Skin epidermis (tissue), 12 donors: ENCODE results near the gene COASY.
A peak's percentile ranks its signal among the peaks of the same experiment; 100 is the strongest.
"Not testable (repeated sequence)": the region's sequence is repeated elsewhere in the genome, so short reads cannot be mapped to it uniquely, and the experiment has no call there.

Experiments
- H3K27ac ChIP-seq, 21 experiments: fragments of 200-600 bp; sonication (generic) in 11 of 21; one replicate each; pipeline ENCODE4 v1.5.0; 2020; ENCODE audit warnings: mild to moderate bottlenecking in 3 of 21, inconsistent platforms in 2 of 21, moderate library complexity in 2 of 21
- H3K4me3 ChIP-seq, 7 experiments: fragments of 200-600 bp; sonication (generic) in 2 of 7; one replicate each; pipeline ENCODE4 v1.5.0; 2020; ENCODE audit warnings: inconsistent platforms in 2 of 7, mild to moderate bottlenecking in 2 of 7, moderate library complexity in 1 of 7

COASY gene

DNA sequence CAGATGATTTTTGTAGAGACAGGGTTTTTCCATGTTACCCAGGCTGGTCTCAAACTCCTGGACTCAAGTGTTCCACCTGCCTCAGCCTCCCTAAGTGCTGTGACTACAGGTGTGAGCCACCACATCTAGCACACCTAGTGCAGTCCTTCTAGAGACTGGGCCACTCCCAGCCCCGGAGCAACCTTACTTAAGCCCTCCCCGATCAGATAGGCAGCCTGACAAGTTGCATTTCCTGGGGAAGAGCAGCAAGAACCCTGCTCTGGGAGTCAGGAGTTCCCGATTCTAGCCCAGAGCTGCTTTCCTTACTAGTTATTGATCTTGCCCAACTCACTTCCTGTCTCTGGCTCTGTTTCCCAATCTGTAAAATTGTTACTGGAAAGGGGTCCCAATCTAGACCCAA lies 32.9 kb upstream of the COASY start:
- Histone ChIP-seq H3K27ac (peak overlapping the region in 1 of 21 experiments; percentile 51), H3K4me3 (no peak overlapping the region)

DNA sequence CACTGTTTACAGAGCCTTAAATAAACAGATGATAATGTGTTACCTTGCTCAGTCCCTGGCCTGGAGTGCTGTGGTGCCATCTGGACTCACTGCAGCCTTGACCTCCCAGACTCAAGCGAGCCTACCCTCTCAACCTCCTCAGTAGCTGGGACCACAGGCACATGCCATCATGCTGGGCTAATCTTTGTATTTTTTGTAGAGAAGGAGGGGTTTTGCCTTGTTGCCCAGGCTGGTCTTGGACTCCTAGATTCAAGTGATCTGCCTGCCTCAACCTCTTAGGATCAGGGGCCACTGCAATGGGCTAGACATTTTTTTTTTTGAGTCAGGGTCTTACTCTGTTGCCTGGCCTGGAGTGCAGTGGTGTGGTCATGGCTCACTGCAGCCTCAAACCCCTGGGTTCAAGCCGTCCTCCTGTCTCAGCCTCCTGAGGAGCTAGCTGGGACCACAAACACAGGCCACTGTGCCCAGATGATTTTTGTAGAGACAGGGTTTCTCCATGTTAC lies 30.9 kb upstream of the COASY start:
- Histone ChIP-seq H3K27ac (peak overlapping the region in 3 of 21 experiments; percentile 16 to 60 (median 17)), H3K4me3 (no peak overlapping the region)

DNA sequence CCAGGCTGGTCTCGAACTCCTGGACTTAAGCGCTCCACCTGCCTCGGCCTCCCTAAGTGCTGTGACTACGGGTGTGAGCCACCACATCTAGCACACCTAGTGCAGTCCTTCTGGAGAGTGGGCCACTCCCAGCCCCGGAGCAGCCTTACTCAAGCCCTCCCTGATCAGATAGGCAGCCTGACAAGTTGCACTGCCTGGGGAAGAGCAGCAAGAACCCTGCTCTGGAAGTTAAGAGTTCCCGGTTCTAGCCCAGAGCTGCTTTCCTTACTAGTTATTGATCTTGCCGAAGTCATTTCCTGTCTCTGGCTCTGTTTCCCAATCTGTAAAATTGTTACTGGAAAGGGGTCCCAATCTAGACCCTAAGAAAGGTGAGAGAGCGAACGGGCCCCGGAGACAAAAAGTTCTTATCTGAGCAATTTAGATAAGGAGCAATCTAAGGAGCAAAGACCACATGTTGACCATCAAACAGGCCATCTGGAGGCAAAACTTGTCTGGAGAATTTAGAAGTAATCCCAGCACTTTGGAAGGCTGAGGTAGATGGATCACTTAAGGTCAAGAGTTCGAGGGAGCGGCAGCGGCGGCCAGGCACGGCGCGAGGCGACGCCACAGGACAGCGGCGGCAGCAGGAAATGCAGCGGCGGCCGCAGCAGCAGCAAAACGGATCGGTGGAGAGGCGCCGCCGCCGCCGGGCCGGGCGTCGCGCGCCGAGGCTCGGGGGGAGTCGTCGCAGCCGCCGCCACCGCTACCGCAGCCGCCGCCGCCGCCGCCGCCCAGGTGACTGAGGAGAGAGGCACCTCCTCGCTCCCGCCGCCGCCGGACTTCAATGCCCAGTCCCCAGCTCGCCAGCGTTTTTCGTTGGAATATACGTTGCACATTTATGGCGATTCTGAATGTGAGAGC lies 30.2 kb upstream of the COASY start:
- Histone ChIP-seq H3K27ac (peak overlapping the region in 16 of 21 experiments; percentile 6 to 70 (median 54)), H3K4me3 (peak overlapping the region; percentile 17 to 43 (median 32))

DNA sequence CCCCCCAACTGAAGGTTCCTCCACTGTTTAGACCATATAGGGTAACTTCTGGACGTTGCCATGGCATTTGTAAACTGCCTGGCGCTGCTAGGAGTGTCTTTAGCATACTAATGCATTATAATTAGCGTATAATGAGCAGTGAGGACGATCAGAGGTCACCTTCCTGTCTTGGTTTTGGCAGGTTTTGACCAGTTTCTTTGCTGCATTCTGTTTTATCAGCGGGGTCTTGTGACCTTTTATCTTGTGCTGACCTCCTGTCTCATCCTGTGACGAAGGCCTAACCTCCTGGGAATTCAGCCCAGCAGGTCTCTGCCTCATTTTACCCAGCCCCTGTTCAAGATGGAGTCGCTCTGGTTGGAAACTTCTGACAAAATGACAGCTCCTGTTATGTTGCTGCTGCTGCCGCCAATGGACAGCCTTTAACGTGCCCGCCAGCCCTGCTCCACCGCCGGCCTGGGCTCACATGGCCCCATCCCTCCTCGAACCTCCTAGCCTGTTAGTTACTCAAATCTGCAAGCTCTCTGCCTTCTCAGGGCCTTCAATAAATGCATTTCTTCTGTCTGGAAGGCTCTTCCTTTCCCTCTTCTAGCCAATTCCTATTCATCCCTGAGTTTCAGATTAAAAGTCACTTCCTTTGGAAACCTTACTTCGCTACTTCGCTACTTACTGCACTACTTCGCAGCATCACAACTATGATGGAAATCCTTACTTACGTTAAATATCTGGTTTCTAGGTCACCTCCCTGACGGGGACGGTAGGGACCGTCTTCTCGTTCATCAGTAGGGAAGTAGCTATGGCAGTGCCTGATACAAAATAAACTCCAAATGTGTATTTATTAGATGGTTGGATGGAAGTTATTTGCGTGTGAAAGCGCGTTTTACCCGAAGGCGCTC lies 26.5 kb upstream of the COASY start:
- Histone ChIP-seq H3K4me3 (peak overlapping the region; percentile 44 to 79 (median 65)), H3K27ac (peak overlapping the region; percentile 24 to 90 (median 80))

DNA sequence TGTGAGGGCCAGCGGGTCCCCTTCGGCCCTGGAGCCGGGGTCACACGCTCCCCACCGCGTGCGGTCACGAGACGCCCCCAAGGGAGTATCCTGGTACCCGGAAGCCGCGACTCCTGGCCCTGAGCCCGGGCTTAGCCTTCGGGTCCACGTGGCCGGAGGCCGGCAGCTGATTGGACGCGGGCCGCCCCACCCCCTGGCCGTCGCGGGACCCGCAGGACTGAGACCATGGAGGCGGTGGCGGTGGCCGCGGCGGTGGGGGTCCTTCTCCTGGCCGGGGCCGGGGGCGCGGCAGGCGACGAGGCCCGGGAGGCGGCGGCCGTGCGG lies 25.9 kb upstream of the COASY start, which contains the start of gene NAGLU:
TSS of gene NAGLU (plus strand) at position 194 of the 324 bp plus-strand sequence. CDS start at position 226, 32 bp downstream.
- Histone ChIP-seq H3K27ac (peak within 1 kb of the TSS; percentile 24 to 90 (median 80)), H3K4me3 (peak within 1 kb of the TSS; percentile 44 to 79 (median 65))

DNA sequence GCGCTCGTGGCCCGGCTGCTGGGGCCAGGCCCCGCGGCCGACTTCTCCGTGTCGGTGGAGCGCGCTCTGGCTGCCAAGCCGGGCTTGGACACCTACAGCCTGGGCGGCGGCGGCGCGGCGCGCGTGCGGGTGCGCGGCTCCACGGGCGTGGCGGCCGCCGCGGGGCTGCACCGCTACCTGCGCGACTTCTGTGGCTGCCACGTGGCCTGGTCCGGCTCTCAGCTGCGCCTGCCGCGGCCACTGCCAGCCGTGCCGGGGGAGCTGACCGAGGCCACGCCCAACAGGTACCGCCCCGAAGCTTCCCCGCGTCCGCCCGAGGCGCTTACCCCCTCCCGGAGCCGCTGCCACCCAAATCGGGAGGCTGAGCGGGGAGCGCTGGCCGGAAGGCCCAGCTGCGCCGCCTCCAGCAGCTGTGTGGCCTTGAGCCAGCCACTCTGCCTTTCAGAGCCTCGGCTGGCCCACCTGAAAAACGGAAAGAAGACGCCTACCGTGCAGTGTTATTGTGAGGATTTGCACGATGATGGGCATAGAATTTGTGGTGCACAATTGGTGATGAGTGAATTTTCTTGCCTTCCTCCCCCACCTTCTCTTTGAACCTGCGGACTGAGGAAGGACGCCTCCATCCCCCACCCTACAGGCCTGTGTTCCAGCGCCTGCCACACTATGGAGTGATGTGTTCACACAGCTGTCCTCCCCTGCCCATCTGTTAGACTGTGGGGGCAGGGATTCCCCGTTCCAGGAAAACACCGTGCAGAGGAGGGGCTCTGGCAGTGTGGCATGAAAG lies 25.4 kb upstream of the COASY start:
- H3K27ac ChIP-seq: peak overlapping the region; percentile 24 to 90 (median 80)

DNA sequence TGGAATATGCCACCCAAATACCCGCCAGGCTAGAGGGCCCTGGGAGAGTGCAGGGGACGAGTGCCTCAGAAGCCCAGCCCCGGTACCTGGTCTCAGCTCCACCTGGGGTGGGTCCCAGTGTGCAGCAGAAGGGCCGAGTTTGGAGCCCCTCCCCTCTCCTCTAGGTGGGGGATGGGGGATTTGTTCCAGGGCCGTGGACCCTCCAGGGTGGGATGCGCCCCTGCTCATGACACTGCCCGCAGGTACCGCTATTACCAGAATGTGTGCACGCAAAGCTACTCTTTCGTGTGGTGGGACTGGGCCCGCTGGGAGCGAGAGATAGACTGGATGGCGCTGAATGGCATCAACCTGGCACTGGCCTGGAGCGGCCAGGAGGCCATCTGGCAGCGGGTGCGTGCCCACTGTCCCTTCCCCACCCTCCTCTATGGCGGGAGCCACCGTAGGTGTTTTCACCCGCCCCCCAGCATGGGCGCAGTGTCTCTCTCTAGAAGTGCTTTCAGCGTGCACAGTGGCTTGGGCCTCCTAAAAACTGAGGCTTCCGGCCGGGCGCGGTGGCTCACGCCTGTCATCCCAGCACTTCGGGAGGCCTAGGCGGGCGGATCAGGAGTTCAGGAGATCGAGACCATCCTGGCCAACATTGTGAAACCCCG lies 24.7 kb upstream of the COASY start:
- Histone ChIP-seq H3K4me3 (peak overlapping the region; percentile 44 to 79 (median 65)), H3K27ac (peak overlapping the region in 18 of 21 experiments; percentile 24 to 90 (median 80))

More for the DNA sequence above, 25.4 kb upstream of the COASY start:
- peak overlapping the region; percentile 44 to 79 (median 65) for H3K4me3 ChIP-seq

DNA sequence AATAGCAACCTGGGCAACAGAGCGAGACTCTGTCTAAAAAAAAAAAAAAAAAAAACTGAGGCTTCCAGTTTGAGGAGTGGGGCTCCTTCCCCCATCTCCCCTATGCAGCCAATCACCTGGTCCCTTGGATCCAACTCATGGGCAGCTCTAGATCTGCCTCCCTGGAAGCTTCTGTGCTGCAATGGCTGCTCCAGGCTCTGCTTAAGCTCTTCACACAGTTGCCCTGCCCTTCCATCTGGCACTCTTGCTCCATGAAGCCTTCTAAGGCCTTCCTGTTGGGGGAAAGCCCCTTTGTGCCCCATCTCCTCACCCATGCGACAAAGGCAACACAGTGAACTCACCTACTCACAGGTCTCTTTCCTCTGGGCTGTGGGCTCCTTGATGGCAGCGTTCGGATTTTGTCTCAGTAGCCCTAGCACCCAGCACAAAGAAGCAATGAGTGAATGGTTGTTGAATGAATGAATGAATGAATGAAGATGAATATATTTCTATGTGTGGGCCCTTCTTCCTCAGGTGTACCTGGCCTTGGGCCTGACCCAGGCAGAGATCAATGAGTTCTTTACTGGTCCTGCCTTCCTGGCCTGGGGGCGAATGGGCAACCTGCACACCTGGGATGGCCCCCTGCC lies 24.0 kb upstream of the COASY start:
- H3K27ac ChIP-seq: no peak overlapping the region
- no peak overlapping the region for H3K4me3 ChIP-seq

DNA sequence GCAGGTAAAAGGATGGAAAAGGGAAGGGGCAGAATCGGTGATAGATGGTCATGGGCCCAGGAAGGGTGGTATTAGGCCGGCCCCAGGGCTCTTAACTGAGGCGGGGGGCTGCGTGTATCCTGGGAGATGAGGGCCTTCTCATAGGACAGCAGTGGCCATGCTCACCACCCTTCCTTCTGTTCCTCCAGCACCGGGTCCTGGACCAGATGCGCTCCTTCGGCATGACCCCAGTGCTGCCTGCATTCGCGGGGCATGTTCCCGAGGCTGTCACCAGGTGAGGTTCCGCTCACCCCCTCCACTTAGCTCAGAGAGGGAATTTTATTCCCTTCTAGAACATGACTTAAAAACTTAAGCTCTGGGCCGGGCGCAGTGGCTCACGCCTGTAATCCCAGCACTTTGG lies 23.5 kb upstream of the COASY start:
- Histone ChIP-seq H3K4me3 (no peak overlapping the region), H3K27ac (no peak overlapping the region)

DNA sequence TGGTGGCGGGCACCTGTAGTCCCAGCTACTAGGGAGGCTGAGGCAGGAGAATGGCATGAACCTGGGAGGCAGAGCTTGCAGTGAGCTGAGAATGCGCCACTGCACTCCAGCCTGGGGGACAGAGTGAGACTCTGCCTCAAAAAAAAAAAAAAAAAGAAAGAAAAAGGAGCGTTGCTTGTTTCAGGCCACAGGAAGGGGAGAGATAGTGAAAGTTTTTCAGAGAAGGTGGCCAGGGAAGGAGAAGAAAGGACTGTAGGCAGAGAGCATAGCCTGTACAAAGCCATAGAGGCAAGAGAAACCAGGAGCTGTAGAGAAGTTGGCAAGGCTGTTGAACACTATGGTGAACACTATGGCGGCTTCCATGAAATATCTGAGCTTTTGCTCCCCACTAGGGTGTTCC lies 21.4 kb upstream of the COASY start:
- H3K27ac ChIP-seq, H3K4me3 ChIP-seq: not testable (repeated sequence)

DNA sequence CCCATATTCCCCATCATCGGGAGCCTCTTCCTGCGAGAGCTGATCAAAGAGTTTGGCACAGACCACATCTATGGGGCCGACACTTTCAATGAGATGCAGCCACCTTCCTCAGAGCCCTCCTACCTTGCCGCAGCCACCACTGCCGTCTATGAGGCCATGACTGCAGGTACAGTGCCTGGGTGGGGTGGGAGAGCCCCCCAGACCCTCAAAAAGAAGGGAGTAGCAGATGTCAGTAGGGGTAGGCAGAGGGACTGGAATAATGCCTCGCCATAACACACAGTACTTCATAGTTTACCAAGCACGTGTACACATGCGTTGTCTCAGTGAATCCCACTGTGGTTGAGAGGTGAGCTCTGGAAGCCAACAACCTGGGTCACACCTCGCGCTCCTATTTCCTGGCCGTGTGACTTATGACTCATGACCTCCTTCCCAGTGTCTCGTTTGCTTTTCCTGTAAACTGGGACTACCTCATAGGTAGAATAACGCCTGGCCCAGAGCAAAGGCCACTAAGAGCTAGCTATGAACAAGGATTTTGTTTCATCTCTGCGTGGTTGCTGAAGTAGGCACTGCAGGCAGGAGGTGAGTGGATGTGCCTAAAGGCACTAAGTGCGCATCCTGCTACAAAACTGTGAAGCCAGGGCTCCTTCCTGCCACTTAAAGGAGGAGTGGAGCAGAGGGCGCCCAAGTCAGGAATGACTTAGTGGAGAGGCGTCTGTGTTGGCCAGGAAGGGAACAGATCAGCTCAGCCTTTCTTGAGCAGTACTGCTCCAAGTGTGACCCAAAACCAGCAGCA lies 20.7 kb upstream of the COASY start:
- H3K27ac ChIP-seq: peak overlapping the region in 1 of 21 experiments; percentile 11
- no peak overlapping the region for H3K4me3 ChIP-seq

DNA sequence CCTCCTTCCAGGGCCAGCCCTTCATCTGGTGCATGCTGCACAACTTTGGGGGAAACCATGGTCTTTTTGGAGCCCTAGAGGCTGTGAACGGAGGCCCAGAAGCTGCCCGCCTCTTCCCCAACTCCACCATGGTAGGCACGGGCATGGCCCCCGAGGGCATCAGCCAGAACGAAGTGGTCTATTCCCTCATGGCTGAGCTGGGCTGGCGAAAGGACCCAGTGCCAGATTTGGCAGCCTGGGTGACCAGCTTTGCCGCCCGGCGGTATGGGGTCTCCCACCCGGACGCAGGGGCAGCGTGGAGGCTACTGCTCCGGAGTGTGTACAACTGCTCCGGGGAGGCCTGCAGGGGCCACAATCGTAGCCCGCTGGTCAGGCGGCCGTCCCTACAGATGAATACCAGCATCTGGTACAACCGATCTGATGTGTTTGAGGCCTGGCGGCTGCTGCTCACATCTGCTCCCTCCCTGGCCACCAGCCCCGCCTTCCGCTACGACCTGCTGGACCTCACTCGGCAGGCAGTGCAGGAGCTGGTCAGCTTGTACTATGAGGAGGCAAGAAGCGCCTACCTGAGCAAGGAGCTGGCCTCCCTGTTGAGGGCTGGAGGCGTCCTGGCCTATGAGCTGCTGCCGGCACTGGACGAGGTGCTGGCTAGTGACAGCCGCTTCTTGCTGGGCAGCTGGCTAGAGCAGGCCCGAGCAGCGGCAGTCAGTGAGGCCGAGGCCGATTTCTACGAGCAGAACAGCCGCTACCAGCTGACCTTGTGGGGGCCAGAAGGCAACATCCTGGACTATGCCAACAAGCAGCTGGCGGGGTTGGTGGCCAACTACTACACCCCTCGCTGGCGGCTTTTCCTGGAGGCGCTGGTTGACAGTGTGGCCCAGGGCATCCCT lies 18.5 kb upstream of the COASY start:
- no peak overlapping the region for H3K27ac ChIP-seq
- no peak overlapping the region for H3K4me3 ChIP-seq

DNA sequence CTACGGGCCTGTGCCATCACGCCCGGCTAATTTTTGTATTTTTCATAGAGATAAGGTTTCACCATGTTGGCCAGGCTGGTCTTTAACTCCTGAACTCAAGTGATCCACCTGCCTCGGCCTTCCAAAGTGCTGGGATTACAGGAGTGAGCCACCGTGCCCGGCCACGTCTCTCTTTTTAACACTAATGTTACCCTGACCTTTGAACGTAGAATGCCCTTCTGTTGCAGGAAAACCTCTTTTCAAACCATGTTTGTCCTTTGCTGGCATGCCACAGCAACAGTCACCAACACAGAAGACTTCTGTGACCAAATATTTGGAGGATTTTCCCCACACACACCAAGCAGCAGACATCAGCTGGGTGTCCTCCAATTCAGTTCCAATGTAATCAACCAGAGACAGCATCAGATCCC lies 17.1 kb upstream of the COASY start:
- no peak overlapping the region for H3K27ac ChIP-seq
- no peak overlapping the region for H3K4me3 ChIP-seq

DNA sequence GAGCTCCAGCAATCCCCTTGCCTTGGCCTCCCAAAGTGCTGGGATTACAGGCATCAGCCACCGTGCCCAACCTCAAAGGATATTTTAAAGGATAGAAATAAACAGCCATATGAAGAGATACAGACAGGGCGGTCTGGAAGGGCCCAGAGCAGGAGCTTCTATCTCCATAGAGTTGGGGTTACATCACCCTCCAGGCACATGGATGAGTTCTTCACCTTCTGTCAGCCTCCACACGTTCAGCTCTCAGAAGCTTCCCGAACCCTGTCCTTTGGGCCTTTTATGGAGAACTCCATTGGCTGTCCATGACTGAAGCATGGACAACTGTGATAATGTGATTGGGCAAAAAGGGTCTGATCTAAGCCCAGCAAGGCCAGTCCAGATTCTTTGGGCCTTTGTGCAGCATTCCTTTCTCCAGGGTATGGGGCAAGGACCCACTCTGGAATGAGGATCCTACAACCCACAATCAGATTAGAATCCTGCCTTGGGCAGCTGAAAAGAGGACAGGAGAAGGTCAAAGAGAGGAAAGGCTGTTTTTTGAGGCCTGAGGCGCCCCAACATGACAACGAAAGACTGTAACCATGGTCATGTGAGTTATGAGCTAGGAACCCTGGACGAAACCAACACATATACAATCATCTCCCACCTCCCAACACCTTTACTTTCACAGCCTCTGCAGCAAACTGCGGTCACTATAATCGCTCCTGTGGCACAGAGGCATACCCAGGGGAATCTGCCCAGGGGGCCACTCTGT lies 16.0 kb upstream of the COASY start:
- not testable (repeated sequence) for H3K4me3 ChIP-seq, H3K27ac ChIP-seq

DNA sequence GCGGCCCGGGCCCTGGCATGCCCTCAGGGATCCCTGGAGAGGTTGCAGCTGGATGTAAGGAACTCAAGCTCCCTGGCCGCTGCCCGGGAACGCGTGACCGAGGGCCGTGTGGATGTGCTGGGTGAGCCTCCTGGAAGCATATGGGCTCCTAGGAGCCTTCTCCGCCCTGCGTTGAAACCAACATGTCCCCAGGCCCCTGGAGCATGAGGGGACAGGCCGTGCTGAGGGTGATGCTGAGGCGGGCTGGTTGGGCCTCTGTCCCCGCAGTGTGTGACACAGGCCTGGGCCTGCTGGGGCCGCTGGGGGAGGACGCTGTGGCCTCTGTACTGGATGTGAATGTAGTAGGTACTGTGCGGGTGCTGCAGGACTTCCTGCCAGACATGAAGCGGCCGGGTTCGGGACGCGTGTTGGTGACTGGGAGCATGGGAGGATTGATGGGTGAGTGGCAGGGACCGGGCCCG lies 14.9 kb upstream of the COASY start:
- Histone ChIP-seq H3K4me3 (no peak overlapping the region), H3K27ac (no peak overlapping the region)

DNA sequence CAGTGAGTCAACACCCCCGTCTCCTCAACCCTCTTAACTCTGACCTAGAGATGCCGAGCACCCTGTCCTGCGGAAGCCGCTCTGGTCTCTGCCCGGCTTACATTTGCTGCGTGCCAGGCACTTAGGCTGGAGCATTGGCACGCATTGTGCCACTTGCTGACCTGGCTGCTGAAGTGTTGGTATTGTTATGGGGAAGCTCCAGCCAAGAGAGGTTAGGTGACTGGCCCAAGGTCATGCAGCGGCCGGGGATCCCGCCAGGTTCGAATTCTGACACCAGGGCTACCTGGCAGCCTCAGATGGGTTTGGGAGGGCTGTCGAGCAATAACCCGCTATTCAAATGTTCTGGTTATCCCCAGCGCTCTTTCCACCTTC lies 14.3 kb upstream of the COASY start:
- Histone ChIP-seq H3K27ac (no peak overlapping the region), H3K4me3 (peak overlapping the region in 2 of 7 experiments; percentile 40 to 43)
